Measurements from ENCODE around the gene PM20D1.

The PM20D1 gene

GRCh38 chr1:205822397-205822796 is 27.5 kb downstream of the PM20D1 start:
- no peak for TF ChIP-seq CTCF (IDR thresholded peaks at IDR 0.05; ENCODE audit: insufficient read depth, low read depth, low read length, missing control alignments)

GRCh38 chr1:205817988-205818387 is 31.9 kb downstream of the PM20D1 start:
- TF ChIP-seq CTCF (IDR thresholded peaks at IDR 0.05; ENCODE audit: insufficient read depth, low read depth, low read length, missing control alignments): no peak
- H3K4me3 ChIP-seq (ENCODE audit: low read length): no peak overlapping the region
- no peak for DNase-seq (ENCODE audit: low read depth)

More at GRCh38 chr1:205822397-205822796, 27.5 kb downstream of the PM20D1 start:
- no peak for DNase-seq (ENCODE audit: low read depth)
- no peak overlapping the region for H3K4me3 ChIP-seq (ENCODE audit: low read length)

GRCh38 chr1:205817364-205817763 is 32.6 kb downstream of the PM20D1 start:
- TF ChIP-seq CTCF (IDR thresholded peaks at IDR 0.05; ENCODE audit: insufficient read depth, low read depth, low read length, missing control alignments): no peak
- H3K4me3 ChIP-seq (ENCODE audit: low read length): no peak overlapping the region
- DNase-seq (ENCODE audit: low read depth): no peak

GRCh38 chr1:205813755-205814058 is 36.2 kb downstream of the PM20D1 start:
- no peak for TF ChIP-seq CTCF (IDR thresholded peaks at IDR 0.05; ENCODE audit: insufficient read depth, low read depth, low read length, missing control alignments)
- DNase-seq (ENCODE audit: low read depth): peak; percentile 84
- H3K4me3 ChIP-seq (ENCODE audit: low read length): peak overlapping the region; percentile 76

GRCh38 chr1:205812878-205813754 is 36.8 kb downstream of the PM20D1 start, which contains the start of gene SLC41A1:
SLC41A1 (minus strand) TSS chr1:205813198; CDS start chr1:205810441, 2,757 bp downstream.
- H3K4me3 ChIP-seq (ENCODE audit: low read length): peak within 1 kb of the TSS; percentile 76
- DNase-seq (ENCODE audit: low read depth): peak; percentile 94
- TF ChIP-seq CTCF (IDR thresholded peaks at IDR 0.05; ENCODE audit: insufficient read depth, low read depth, low read length, missing control alignments): no peak

- peak overlapping the region; percentile 76 for H3K4me3 ChIP-seq (ENCODE audit: low read length)
- DNase-seq (ENCODE audit: low read depth): no peak
- no peak for TF ChIP-seq CTCF (IDR thresholded peaks at IDR 0.05; ENCODE audit: insufficient read depth, low read depth, low read length, missing control alignments)
Measured at GRCh38 chr1:205812271-205812877, 37.6 kb downstream of the PM20D1 start.
